HEK293 (cell line): ENCODE measurements around the gene RAB8A.

Source experiments
- CTCF ChIA-PET: fragments of 350-600 bp; formaldehyde crosslinking; extraction: SDS; loops from one replicate; lab custom pipeline; 2021; ENCODE audit warnings: antibody characterized with exemption; lab: Yijun Ruan, JAX
- POLR2A ChIA-PET: fragments of 300-600 bp; formaldehyde crosslinking; extraction: SDS; loops from one replicate; lab custom pipeline; 2020; ENCODE audit warnings: antibody characterized with exemption, inconsistent platforms; lab: Yijun Ruan, JAX
- H3K27ac ChIP-seq: fragments of 200-500 bp; sonication (Bioruptor generic); 2 replicates; pipeline ENCODE4 v1.5.1; 2014; ENCODE audit warnings: low read depth, low read length, control low read depth, inconsistent platforms; ENCODE audit errors: extremely low read depth
- H3K36me3 ChIP-seq, 2 experiments: fragments of 200-500 bp in 1 of 2; sonication (Bioruptor generic) in 1 of 2; 1 replicate in 1 of 2; 2 replicates in 1 of 2; pipeline ENCODE4 v1.5.1; 2014 to 2017; ENCODE audit warnings: inconsistent platforms in 2 of 2, low read length in 2 of 2; ENCODE audit not compliant: control insufficient read depth in 2 of 2, insufficient read depth in 1 of 2
- H3K4me1 ChIP-seq: fragments of 200-500 bp; sonication (Bioruptor generic); 2 replicates; pipeline ENCODE4 v1.5.1; 2014; ENCODE audit warnings: mild to moderate bottlenecking, low read length, inconsistent platforms; ENCODE audit not compliant: control insufficient read depth, insufficient read depth
- H3K4me3 ChIP-seq: 2 replicates; pipeline ENCODE4 v1.5.1; 2011; ENCODE audit warnings: low read depth, mild to moderate bottlenecking, control low read depth, low read length, moderate library complexity
- H3K9me3 ChIP-seq: fragments of 200-500 bp; sonication (Bioruptor generic); 2 replicates; pipeline ENCODE4 v1.5.1; 2014; ENCODE audit warnings: low read depth, low read length, inconsistent platforms; ENCODE audit not compliant: control insufficient read depth, insufficient read depth
- GLIS1 ChIP-seq: fragments of 450-650 bp; formaldehyde crosslinking; IDR thresholded peaks from 2 replicates; pipeline ENCODE4 v1.5.1; 2016; ENCODE audit warnings: missing biosample characterization, missing genetic modification characterization
- GLIS2 ChIP-seq: fragments of 450-650 bp; formaldehyde crosslinking; IDR thresholded peaks from 2 replicates; pipeline ENCODE4 v1.5.1; 2016; ENCODE audit warnings: missing biosample characterization, missing genetic modification characterization
- OVOL3 ChIP-seq: fragments of 450-650 bp; formaldehyde crosslinking; IDR thresholded peaks from 2 replicates; pipeline ENCODE4 v1.5.1; 2016; ENCODE audit warnings: missing biosample characterization, missing genetic modification characterization
- PRDM1 ChIP-seq: fragments of 450-650 bp; formaldehyde crosslinking; IDR thresholded peaks from 2 replicates; pipeline ENCODE4; 2016; ENCODE audit warnings: missing biosample characterization, missing genetic modification characterization
- SP3 ChIP-seq: fragments of 450-650 bp; formaldehyde crosslinking; IDR thresholded peaks from 2 replicates; pipeline ENCODE4 v1.5.1; 2016; ENCODE audit warnings: missing biosample characterization, missing genetic modification characterization
- TRIM28 ChIP-seq: IDR thresholded peaks from 2 replicates; pipeline ENCODE4 v1.6.1; 2011; ENCODE audit warnings: low read length, control low read depth, borderline replicate concordance
- ZBTB20 ChIP-seq: fragments of 450-650 bp; formaldehyde crosslinking; IDR thresholded peaks from 2 replicates; pipeline ENCODE4 v1.5.1; 2016; ENCODE audit warnings: missing biosample characterization, missing genetic modification characterization
- ZBTB48 ChIP-seq: fragments of 450-650 bp; formaldehyde crosslinking; IDR thresholded peaks from 2 replicates; pipeline ENCODE4 v1.5.1; 2016; ENCODE audit warnings: missing biosample characterization, missing genetic modification characterization
- ZIC2 ChIP-seq: fragments of 450-650 bp; formaldehyde crosslinking; IDR thresholded peaks from 2 replicates; pipeline ENCODE4 v1.5.1; 2016; ENCODE audit warnings: missing biosample characterization, missing genetic modification characterization
- ZNF121 ChIP-seq: fragments of 450-650 bp; formaldehyde crosslinking; IDR thresholded peaks from 2 replicates; pipeline ENCODE4 v1.5.1; 2016; ENCODE audit warnings: missing biosample characterization, missing genetic modification characterization
- ZNF292 ChIP-seq: fragments of 450-650 bp; formaldehyde crosslinking; IDR thresholded peaks from 2 replicates; pipeline ENCODE4 v1.5.1; 2016; ENCODE audit warnings: low read depth, missing biosample characterization, missing genetic modification characterization, borderline replicate concordance
- ZNF341 ChIP-seq: fragments of 450-650 bp; formaldehyde crosslinking; IDR thresholded peaks from 2 replicates; pipeline ENCODE4; 2016; ENCODE audit warnings: low read depth, missing biosample characterization, missing genetic modification characterization
- ZNF366 ChIP-seq: fragments of 450-650 bp; formaldehyde crosslinking; conservative IDR thresholded peaks from 2 replicates; pipeline ENCODE4 v1.5.1; 2016; ENCODE audit warnings: missing biosample characterization, missing genetic modification characterization
- ZNF473 ChIP-seq: fragments of 450-650 bp; formaldehyde crosslinking; IDR thresholded peaks from 2 replicates; pipeline ENCODE4 v1.5.1; 2017; ENCODE audit warnings: missing biosample characterization, missing genetic modification characterization
- ZNF48 ChIP-seq: fragments of 450-650 bp; formaldehyde crosslinking; IDR thresholded peaks from 2 replicates; pipeline ENCODE4 v1.5.1; 2016; ENCODE audit warnings: missing biosample characterization, missing genetic modification characterization
- ZNF560 ChIP-seq: fragments of 450-650 bp; formaldehyde crosslinking; IDR thresholded peaks from 2 replicates; pipeline ENCODE4 v1.5.1; 2017; ENCODE audit warnings: missing biosample characterization, missing genetic modification characterization, borderline replicate concordance
- ZNF585B ChIP-seq: fragments of 450-650 bp; formaldehyde crosslinking; IDR thresholded peaks from 2 replicates; pipeline ENCODE4 v1.5.1; 2016; ENCODE audit warnings: missing biosample characterization, missing genetic modification characterization
- ZNF610 ChIP-seq: fragments of 450-650 bp; formaldehyde crosslinking; IDR thresholded peaks from 2 replicates; pipeline ENCODE4 v1.5.1; 2016; ENCODE audit warnings: missing biosample characterization, missing genetic modification characterization, borderline replicate concordance
- ZNF621 ChIP-seq: fragments of 450-650 bp; formaldehyde crosslinking; IDR thresholded peaks from 2 replicates; pipeline ENCODE4 v1.5.1; 2017; ENCODE audit warnings: missing biosample characterization, missing genetic modification characterization
- ZNF623 ChIP-seq: fragments of 450-650 bp; formaldehyde crosslinking; IDR thresholded peaks from 2 replicates; pipeline ENCODE4 v1.5.1; 2016; ENCODE audit warnings: missing biosample characterization, missing genetic modification characterization
- ZNF626 ChIP-seq: fragments of 450-650 bp; sonication (Bioruptor Pico); formaldehyde crosslinking; IDR thresholded peaks from 2 replicates; pipeline ENCODE4 v1.5.1; 2018; ENCODE audit warnings: missing biosample characterization, missing genetic modification characterization, inconsistent platforms
- ZNF660 ChIP-seq: fragments of 450-650 bp; IDR thresholded peaks from 2 replicates; pipeline ENCODE4 v1.5.1; 2018; ENCODE audit warnings: missing biosample characterization, mild to moderate bottlenecking, missing genetic modification characterization
- ZNF791 ChIP-seq: fragments of 450-650 bp; formaldehyde crosslinking; IDR thresholded peaks from 2 replicates; pipeline ENCODE4 v1.5.1; 2016; ENCODE audit warnings: missing biosample characterization, missing genetic modification characterization
- TF ChIP-seq, protein P1 (sequence below): fragments of 450-650 bp; formaldehyde crosslinking; IDR thresholded peaks from 2 replicates; pipeline ENCODE4 v1.5.1; 2016; ENCODE audit warnings: missing biosample characterization, missing genetic modification characterization
- TF ChIP-seq, protein P2 (sequence below): fragments of 450-650 bp; formaldehyde crosslinking; IDR thresholded peaks from 2 replicates; pipeline ENCODE4 v1.5.1; 2016; ENCODE audit warnings: missing biosample characterization, missing genetic modification characterization

RAB8A gene

DNA sequence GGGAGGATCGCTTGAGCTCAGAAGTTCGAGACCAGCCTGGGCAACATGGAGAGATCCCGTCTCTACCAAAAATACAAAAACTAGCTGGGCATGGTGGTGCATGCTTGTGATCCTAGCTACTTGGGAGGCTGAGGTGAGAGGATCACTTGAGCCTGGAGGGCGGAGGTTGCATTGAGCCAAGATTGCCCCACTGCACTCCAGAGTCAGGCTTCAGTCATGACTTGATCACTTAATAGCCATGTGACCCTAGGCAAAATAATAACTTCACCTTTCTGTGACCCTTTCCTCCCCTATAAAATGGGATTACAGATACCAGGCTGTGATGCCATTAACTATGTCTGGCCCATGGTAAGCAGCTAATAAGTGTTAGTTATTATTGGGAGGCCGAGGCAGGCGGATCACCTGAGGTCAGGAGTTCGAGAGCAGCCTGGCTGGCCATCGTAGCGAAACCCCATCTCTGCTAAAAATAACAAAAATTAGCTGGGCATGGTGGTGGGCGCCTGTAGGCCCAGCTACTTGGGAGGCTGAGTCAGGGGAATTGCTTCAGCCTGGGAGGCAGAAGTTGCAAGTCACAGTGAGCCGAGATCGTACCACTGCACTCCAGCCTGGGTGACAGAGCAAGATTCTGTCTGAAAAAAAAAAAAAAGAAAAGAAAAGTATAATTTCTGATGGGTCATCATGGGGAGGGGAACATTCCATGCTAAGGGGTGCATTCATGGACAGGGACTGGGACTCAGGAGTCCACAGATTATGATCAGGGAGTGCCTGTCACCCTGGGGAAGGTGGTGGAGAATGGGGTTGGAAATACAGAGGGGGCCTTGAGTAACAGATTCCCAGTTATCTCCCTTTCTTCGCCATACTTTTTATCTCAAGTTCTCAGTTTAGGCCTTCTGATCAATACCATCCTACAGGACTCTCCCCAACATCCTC lies 19.9 kb upstream of the RAB8A start:
- Histone ChIP-seq H3K9me3 (no peaks in the 10 kb centered on the region), H3K27ac (no peak overlapping the region), H3K4me3 (no peak overlapping the region), H3K36me3 (peaks cover 68 to 96% of the 10 kb centered on the region in 2 experiments), H3K4me1 (no peaks in the 10 kb centered on the region)
- CTCF ChIA-PET, result interaction anchor here (0.7 to 1.6 kb wide), 2 partner anchors 50 to 498 kb away, joined by 3 to 7 read pairs; no protein-coding TSS in a partner anchor
- TF ChIP-seq ZBTB20 (no peak), GLIS1 (tag by site-specific recombination) (no peak), ZNF621 (tag by site-specific recombination) (no peak), ZBTB48 (tag by site-specific recombination) (no peak), ZNF626 (tag by site-specific recombination) (no peak)
- TF ChIP-seq, protein P1, sequence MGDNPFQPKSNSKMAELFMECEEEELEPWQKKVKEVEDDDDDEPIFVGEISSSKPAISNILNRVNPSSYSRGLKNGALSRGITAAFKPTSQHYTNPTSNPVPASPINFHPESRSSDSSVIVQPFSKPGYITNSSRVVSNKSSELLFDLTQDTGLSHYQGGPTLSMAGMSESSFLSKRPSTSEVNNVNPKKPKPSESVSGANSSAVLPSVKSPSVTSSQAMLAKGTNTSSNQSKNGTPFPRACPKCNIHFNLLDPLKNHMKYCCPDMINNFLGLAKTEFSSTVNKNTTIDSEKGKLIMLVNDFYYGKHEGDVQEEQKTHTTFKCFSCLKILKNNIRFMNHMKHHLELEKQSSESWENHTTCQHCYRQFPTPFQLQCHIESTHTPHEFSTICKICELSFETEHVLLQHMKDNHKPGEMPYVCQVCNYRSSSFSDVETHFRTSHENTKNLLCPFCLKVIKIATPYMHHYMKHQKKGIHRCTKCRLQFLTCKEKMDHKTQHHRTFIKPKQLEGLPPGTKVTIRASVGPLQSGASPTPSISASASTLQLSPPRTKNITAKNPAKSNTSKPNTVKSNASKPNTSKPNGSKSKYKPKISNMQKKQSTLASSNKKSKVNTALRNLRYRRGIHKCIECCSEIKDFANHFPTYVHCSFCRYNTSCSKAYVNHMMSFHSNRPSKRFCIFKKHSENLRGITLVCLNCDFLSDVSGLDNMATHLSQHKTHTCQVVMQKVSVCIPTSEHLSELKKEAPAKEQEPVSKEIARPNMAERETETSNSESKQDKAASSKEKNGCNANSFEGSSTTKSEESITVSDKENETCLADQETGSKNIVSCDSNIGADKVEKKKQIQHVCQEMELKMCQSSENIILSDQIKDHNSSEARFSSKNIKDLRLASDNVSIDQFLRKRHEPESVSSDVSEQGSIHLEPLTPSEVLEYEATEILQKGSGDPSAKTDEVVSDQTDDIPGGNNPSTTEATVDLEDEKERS (tag by site-specific recombination), result no peak
- POLR2A ChIA-PET, result interaction anchor here (0.7 kb wide), 1 partner anchor 165 kb away, joined by 3 read pairs; no protein-coding TSS in a partner anchor

DNA sequence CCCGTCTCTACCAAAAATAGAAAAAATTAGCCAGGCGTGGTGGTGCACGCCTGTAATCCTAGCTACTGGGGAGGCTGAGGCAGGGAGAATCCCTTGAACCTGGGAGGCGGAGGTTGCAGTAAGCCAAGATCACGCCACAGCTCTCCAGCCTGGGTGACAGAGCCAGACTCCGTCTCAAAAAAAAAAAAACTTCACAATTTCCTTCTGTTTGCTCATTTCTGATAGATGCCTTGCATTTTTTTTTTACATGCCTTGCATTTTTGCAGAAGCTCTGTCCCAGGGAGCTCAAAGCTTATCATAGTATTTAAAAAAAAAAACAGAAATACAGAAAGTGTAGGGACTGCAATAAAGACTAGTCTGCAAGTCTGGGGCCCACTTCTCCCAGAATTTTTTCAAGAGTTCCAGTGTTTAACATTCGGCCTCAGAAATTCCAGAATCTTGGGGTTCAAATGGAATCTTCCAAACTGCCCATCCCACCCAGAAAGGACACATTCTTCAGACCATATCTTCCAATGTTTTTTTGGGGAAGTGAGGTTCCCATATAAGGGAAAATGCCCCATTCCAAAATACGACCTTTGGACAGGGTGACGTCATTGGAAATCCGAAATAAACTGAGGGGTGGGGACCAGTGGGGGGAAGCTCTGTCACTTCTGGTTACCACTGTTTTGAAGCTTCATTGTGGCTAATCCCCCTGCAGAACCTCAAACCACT lies 17.2 kb upstream of the RAB8A start:
- POLR2A ChIA-PET, result interaction anchor here (0.7 kb wide), 1 partner anchor 16 kb away, joined by 3 read pairs; no protein-coding TSS in a partner anchor
- Histone ChIP-seq H3K9me3 (no peaks in the 10 kb centered on the region), H3K27ac (no peak overlapping the region), H3K4me3 (no peak overlapping the region), H3K4me1 (no peaks in the 10 kb centered on the region), H3K36me3 (peaks cover 76 to 92% of the 10 kb centered on the region in 2 experiments)
- CTCF ChIA-PET, result interaction anchor here (0.6 to 3.2 kb wide), 3 partner anchors 16 to 1247 kb away, joined by 4 to 9 read pairs (median 5); no protein-coding TSS in a partner anchor
- no peak for TF ChIP-seq TRIM28
- TF ChIP-seq ZNF121 (tag by site-specific recombination), result no peak
- no peak for TF ChIP-seq ZNF560
- no peak for TF ChIP-seq ZNF610 (tag by site-specific recombination)
- no peak for TF ChIP-seq ZNF623
- TF ChIP-seq ZNF791 (tag by site-specific recombination), result no peak
- no peak for TF ChIP-seq GLIS2 (tag by site-specific recombination)
- TF ChIP-seq ZIC2, result no peak
- TF ChIP-seq ZNF341 (tag by site-specific recombination), result no peak
- TF ChIP-seq ZNF292 (tag by site-specific recombination), result no peak
- no peak for TF ChIP-seq PRDM1
- TF ChIP-seq, protein P2, sequence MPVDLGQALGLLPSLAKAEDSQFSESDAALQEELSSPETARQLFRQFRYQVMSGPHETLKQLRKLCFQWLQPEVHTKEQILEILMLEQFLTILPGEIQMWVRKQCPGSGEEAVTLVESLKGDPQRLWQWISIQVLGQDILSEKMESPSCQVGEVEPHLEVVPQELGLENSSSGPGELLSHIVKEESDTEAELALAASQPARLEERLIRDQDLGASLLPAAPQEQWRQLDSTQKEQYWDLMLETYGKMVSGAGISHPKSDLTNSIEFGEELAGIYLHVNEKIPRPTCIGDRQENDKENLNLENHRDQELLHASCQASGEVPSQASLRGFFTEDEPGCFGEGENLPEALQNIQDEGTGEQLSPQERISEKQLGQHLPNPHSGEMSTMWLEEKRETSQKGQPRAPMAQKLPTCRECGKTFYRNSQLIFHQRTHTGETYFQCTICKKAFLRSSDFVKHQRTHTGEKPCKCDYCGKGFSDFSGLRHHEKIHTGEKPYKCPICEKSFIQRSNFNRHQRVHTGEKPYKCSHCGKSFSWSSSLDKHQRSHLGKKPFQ, result no peak
- TF ChIP-seq OVOL3 (tag by site-specific recombination), result no peak
- no peak for TF ChIP-seq ZNF48
- TF ChIP-seq ZNF473 (tag by site-specific recombination), result no peak
- no peak for TF ChIP-seq SP3 (tag by site-specific recombination)
- TF ChIP-seq ZNF660 (tag by site-specific recombination), result no peak
- no peak for TF ChIP-seq ZNF585B (tag by site-specific recombination)
- no peak for TF ChIP-seq ZNF366 (tag by site-specific recombination)
